GM12891 (cell line): ENCODE measurements around the gene CCDC87.

Source experiments
- DNase-seq: peaks from one replicate; pipeline ENCODE4 v3.0.0; 2011; ENCODE audit warnings: low spot score; ENCODE audit not compliant: insufficient read length
- FAIRE-seq: peaks from 2 replicates; lab custom pipeline; 2011; peaks lifted over from hg19 to GRCh38; lab: Jason Lieb, UNC
- PAX5 ChIP-seq: IDR thresholded peaks from 2 replicates; pipeline ENCODE4 v1.6.1; 2011; ENCODE audit warnings: low read length, moderate library complexity, mild to moderate bottlenecking; ENCODE audit not compliant: insufficient read depth, severe bottlenecking
- POLR2A ChIP-seq: IDR thresholded peaks from 2 replicates; pipeline ENCODE4 v1.6.1; 2011; ENCODE audit warnings: low read depth, low read length, control low read depth
- POLR2AphosphoS5 ChIP-seq: IDR thresholded peaks from 2 replicates; pipeline ENCODE4 v1.6.1; 2011; ENCODE audit warnings: low read depth, low read length, control low read depth
- POU2F2 ChIP-seq: IDR thresholded peaks from 2 replicates; pipeline ENCODE4 v1.6.1; 2011; ENCODE audit warnings: low read depth, mild to moderate bottlenecking, control low read depth, low read length, moderate library complexity
- SPI1 ChIP-seq: IDR thresholded peaks from 2 replicates; pipeline ENCODE4 v1.6.1; 2011; ENCODE audit warnings: low read depth, low read length, control low read depth
- TAF1 ChIP-seq: IDR thresholded peaks from 2 replicates; pipeline ENCODE4 v1.6.1; 2011; ENCODE audit warnings: low read depth, low read length, control low read depth

The CCDC87 gene

GRCh38 chr11:66581261-66581660 lies 11.6 kb downstream of the CCDC87 start:
- no peak for TF ChIP-seq POLR2A
- no peak for TF ChIP-seq SPI1
- no peak for TF ChIP-seq PAX5
- TF ChIP-seq TAF1, result no peak
- no peak for TF ChIP-seq POU2F2
- TF ChIP-seq POLR2AphosphoS5, result no peak
- FAIRE-seq, result no peak

GRCh38 chr11:66580803-66581202 lies 12.1 kb downstream of the CCDC87 start:
- DNase-seq, result no peak
- FAIRE-seq, result no peak
- TF ChIP-seq POLR2AphosphoS5 (no peak), TAF1 (no peak), SPI1 (no peak), POLR2A (no peak), POU2F2 (no peak), PAX5 (no peak)

More at GRCh38 chr11:66581261-66581660, 11.6 kb downstream of the CCDC87 start:
- DNase-seq, result no peak

DNA sequence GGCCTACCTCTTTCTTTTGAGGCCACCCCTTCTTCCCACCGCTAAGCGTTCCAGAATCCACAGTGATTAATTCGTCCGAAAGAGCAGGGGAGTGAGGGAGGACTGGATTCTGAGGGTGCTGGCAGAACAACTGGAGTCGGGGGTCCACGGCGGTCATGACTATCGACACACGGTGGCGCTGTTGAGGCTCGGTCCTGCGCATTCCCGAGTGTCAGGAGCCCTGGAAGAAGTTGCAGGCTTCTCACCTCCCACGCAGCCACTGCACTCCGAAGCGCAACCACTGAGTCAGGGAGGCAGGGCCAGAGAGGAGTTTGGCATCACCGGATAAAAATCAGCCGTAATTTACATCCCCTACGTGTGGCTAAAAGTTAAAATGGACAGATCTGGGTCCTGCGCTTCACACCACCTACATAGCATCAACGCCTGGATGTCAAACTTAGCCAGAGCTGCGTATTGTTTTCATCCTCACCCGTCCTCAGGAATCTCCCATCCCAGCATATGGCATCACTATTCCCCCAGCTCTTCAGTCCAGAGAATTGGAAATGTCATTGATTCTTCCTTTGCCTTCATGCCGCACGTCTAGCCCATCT lies 13.8 kb downstream of the CCDC87 start:
- no peak for TF ChIP-seq POU2F2
- TF ChIP-seq TAF1, result no peak
- no peak for TF ChIP-seq PAX5
- TF ChIP-seq POLR2AphosphoS5, result no peak
- TF ChIP-seq POLR2A, result no peak
- TF ChIP-seq SPI1, result no peak
- DNase-seq, result peak; percentile 82
- peak; percentile 69 for FAIRE-seq

DNA sequence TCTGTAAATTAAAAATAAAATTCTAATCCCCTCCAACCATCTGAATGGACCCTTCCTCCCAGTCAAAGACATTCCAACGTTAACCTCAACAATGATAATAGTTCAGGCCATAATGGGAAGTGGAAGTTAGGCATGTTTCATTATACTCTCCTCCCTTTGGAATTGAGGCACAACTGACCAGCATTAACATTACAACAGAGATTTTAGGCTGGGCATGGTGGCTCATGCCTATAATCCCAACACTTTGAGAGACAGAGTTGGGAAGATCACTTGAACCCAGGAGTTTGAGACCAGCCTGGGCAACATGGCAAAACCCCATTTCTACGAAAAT lies 22.0 kb downstream of the CCDC87 start:
- no peak for FAIRE-seq
- DNase-seq, result no peak
- TF ChIP-seq TAF1, result no peak
- TF ChIP-seq POLR2AphosphoS5, result no peak
- no peak for TF ChIP-seq PAX5
- no peak for TF ChIP-seq SPI1
- no peak for TF ChIP-seq POU2F2
- no peak for TF ChIP-seq POLR2A

GRCh38 chr11:66570079-66570849 lies 22.6 kb downstream of the CCDC87 start:
- TF ChIP-seq SPI1, result no peak
- no peak for TF ChIP-seq TAF1
- no peak for TF ChIP-seq POLR2AphosphoS5
- TF ChIP-seq POLR2A, result no peak
- TF ChIP-seq PAX5, result no peak
- no peak for TF ChIP-seq POU2F2
- no peak for DNase-seq
- FAIRE-seq, result no peak

GRCh38 chr11:66569076-66569475 lies 23.8 kb downstream of the CCDC87 start:
- DNase-seq, result no peak
- FAIRE-seq, result no peak
- no peak for TF ChIP-seq POLR2AphosphoS5
- TF ChIP-seq PAX5, result no peak

GRCh38 chr11:66568124-66568916 lies 24.5 kb downstream of the CCDC87 start, which contains the start of gene CTSF:
TSS of gene CTSF (minus strand) at chr11:66568606. CDS start at chr11:66568486, 120 bp downstream.
- DNase-seq (peak; percentile 93), FAIRE-seq (peak; percentile 86)

DNA sequence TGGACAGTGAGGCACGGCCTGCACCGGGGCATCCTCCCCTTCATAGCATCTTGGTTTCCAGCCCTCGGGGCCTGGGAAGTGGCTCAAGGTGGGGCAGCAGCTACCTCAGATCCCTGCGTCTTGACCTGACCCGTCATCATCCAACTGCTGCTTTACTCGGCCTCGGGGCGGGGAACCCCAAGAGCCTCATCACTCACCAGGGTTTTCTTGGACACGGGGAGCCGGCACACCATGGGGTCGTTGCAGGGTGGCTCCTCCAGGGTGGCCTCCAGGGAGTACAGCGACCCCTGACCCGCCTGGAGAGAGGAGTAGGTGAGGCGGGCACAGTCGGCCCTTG lies 25.1 kb downstream of the CCDC87 start:
- no peak for FAIRE-seq

More at GRCh38 chr11:66568124-66568916, 24.5 kb downstream of the CCDC87 start, which contains the start of gene CTSF:
- TF ChIP-seq TAF1 (no peak), POLR2A (no peak), POU2F2 (no peak), POLR2AphosphoS5 (no peak), PAX5 (no peak), SPI1 (no peak)

DNA sequence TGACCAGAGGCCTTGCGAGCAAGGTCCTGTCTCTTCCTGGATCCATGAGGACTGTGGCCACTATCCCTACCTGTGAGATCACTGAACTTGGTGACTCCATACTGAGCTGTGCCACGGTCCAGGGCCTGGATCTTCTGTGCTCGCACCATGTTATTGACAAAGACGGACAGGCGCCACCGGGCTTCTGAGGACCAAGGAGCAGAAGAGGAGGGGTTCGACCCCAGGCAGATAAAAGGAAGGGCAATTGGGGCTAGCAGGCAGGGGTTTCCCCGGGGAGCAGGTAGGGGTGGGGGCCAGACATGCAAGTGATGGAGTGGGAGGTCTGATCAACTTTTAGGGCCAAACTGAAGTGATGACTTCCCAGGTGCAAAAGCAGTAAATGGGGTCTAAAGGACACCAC lies 26.6 kb downstream of the CCDC87 start:
- FAIRE-seq, result no peak
- TF ChIP-seq POLR2A (no peak), TAF1 (no peak), PAX5 (no peak), SPI1 (no peak), POLR2AphosphoS5 (no peak), POU2F2 (no peak)
- DNase-seq, result no peak

More for the DNA sequence above, 25.1 kb downstream of the CCDC87 start:
- TF ChIP-seq POU2F2 (no peak), POLR2A (no peak), SPI1 (no peak), TAF1 (no peak), POLR2AphosphoS5 (no peak), PAX5 (no peak)
- DNase-seq, result no peak
